Uterus (tissue), 2 donors: ENCODE data around the gene ACIN1.

Experiments
- CTCF ChIP-seq, 4 experiments: fragments of 200-600 bp in 2 of 4; fragments of 450-650 bp in 2 of 4; sonication (generic) in 2 of 4; IDR thresholded peaks; one replicate each; pipeline ENCODE4 v1.5.1; 2016 to 2019; ENCODE audit warnings: antibody characterized with exemption in 4 of 4, mild to moderate bottlenecking in 2 of 4, moderate library complexity in 1 of 4
- POLR2A ChIP-seq, 2 donors: fragments of 450-650 bp; IDR thresholded peaks; one replicate each; pipeline ENCODE4 v1.6.1; 2016; ENCODE audit warnings: antibody characterized with exemption in 2 of 2, mild to moderate bottlenecking in 1 of 2, moderate library complexity in 1 of 2

- TF ChIP-seq CTCF (IDR thresholded peaks at IDR 0.05), result no peak
- TF ChIP-seq POLR2A (IDR thresholded peaks at IDR 0.05), result no peak
Measured at GRCh38 chr14:23143911-23144310, 49.0 kb upstream of the ACIN1 start.
